Nucleus accumbens (tissue), 56 donors: ENCODE data around the gene ERICH2.

ENCODE experiments used
- DNase-seq, 56 donors: peaks; one replicate each; lab custom pipeline; 2025; lab: John Stamatoyannopoulos, UW

The ERICH2 gene

DNA sequence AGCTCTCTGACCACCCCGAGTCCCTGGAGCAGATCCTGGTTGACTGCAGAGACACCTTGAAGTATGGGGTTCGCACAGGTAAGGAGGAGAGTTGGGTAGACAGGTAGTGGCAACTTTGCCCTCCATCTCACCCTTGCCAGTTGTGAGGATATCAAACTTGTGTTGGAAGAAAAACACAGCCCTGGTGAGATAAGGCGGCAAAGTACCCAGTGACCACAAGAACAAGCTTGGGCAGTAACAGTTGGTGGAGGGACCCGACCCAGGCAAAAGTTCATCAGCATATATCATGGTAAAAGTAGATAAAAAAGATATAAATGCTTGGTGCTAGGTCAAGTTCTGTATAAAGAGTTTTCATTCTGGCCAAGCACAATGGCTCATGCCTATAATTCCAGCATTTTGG, 60.9 kb downstream of the ERICH2 start:
- DNase-seq = no peak

DNA sequence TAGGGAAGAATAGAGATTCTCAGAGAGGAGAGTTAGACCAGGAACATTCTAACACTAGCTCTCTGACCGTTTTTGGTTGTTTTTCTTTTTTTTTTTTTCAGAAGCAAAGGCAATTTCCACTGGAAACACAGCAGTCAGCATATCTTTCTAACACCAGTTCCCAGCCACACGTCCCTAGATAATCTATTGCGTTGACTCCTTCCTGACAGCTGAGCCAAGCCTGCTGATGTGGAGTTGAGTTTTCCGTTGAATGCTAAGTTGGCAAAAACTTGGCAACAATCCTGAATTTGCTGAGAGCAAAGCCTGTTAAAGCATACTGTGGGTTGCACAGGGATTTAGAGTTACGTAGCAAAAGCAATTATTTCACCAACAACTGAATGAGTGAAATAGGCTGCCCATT, 65.8 kb downstream of the ERICH2 start:
- peak in 1 of 56 donors; percentile 21 for DNase-seq

DNA sequence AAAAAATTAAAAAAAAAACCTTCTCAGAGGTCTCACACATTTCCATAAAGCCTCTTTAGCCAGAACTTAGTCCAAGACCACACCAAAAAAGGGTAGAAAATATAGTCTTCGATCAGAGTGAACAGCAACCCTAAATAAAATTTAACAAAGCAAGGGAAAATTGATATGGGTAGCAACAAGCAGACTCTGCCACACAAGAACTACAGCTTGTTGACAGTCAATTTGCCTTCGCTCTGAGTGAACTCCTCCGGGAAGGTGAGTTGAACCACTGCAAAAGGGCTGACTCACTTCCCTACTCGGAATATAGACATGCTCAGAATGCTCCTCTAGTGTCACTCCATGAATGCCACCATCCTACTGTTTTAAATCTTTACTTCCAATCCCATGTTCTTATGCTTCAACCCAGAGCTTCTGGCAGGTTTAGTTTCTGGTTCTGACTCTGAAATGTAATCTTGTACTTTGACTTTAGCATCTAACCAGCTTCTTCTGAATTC, 70.6 kb downstream of the ERICH2 start:
- peak in 1 of 56 donors; percentile 14 for DNase-seq

DNA sequence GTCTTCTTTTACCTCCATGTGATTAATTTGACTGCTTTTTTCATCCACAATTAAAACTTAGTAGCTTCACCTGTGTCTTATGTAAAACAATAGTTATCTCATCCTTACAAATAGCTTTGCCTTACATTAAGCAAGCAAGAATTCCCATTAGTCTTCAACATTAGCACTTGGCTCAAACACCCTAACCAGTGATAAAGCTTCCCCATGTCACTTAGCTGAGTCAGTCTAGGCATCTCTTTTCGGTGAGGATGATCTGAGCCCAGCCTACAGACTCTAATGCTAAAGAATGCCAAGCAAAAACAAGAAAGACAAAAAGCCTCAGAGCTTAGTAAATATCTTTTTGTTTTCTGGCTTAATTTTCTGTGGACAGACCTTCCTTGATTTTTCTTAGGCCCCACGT, 72.6 kb downstream of the ERICH2 start:
- no peak for DNase-seq

DNA sequence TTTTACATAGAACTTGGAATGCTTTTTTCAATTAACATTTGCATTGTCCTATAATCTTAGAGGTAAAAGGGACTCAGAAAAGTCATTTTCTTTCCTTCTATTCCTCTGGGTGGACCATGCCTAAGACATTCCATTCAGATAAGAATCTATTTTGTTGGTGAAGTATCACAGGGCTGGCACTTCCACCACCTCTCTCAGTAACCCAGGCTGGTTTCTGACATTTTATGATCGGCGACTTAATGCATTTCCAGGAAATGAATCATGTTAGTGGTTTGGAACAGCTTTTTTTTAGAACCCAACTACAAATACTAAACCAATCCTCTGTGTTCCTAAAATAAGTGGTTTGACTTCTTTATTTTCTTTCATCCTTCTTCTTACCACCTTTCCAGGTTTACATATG, 73.5 kb downstream of the ERICH2 start:
- DNase-seq = no peak

DNA sequence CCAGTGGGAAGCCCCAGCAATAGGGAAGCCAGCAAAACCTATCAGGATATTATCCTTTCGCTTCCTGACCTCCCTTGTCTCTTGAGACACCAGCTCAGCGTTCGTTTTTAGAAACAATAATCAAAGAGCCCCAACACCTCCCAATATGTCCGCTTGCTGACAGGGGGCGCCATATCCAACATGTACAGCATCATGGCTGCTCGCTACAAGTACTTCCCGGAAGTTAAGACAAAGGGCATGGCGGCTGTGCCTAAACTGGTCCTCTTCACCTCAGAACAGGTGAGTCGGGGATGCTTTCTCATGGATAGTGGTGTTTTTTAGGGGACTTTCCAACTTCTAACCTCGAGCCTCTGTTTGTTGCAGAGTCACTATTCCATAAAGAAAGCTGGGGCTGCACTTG, 75.2 kb downstream of the ERICH2 start:
- no peak for DNase-seq

DNA sequence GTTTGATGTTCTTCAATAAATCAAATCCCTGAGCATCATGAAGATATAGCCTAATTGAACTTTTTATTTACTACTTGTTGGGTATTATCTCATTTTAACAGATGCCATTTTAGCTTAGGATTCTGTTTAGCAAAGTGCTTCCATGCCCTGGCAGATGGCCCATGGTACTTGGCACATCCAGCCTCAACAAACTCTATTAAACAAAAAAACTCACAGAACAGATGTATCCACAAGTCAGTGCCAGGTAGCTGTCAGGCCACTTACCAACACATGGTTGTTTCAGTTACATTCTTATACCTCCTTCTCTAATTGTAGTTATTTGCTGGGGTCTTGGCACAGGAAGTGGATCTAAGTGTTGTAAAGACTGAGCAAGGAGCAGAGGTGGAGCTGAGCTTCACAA, 76.1 kb downstream of the ERICH2 start:
- no peak for DNase-seq

DNA sequence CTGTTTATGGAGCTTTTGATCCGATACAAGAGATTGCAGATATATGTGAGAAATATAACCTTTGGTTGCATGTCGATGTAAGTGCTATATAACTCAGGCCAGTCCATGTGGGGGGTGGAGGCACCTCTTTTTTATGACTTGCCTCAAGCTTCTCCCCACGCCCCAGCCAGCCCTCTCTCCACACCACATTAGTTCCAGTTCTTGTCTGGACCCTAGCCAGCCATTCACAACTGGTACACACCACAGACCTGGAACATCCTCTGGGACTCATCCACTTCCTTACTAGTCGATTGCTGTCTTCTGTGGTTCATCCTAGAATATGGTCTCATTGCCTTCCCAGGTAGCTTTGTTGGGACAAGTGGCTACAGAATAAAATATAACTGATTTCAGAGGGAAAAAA, 77.5 kb downstream of the ERICH2 start:
- DNase-seq = no peak
